A549 (cell line): ENCODE data around the gene HHIP. TPM values are rescaled to one million over a fixed set of nuclear protein-coding genes. Genes with fewer than 3 reads are reported as not detected.

Experiments used
- ATAC-seq, 2 experiments: fragments of 200-7000 bp in 1 of 2; fragments of >200 bp in 1 of 2; cut with Nextera tagmentation in 1 of 2; cut with Tn5 transposase in 1 of 2; 3 replicates each; pipeline versions ENCODE4 v1.8.0 to v1.9.1; 2018 to 2020; ENCODE audit warnings: mild to moderate bottlenecking in 1 of 2, moderate library complexity in 1 of 2
- CTCF ChIA-PET: fragments of 300-600 bp; sonication (Branson Sonifier 250); formaldehyde crosslinking; extraction: SDS; loops from one replicate; lab custom pipeline; 2021; ENCODE audit warnings: antibody characterized with exemption, inconsistent platforms; lab: Yijun Ruan, JAX
- POLR2A ChIA-PET: fragments of 350-600 bp; formaldehyde crosslinking; extraction: SDS; loops from one replicate; lab custom pipeline; 2021; ENCODE audit warnings: antibody characterized with exemption, inconsistent platforms; lab: Yijun Ruan, JAX
- DNase-seq, 2 experiments: peaks; one replicate each; pipeline versions ENCODE4 v3.0.0 to v3.0.0-alpha.2; 2011 to 2016; ENCODE audit warnings: low read depth in 1 of 2, low spot score in 1 of 2
- FAIRE-seq: peaks from 2 replicates; lab custom pipeline; 2011; peaks lifted over from hg19 to GRCh38; lab: Jason Lieb, UNC
- H3K27ac ChIP-seq, 2 experiments: fragments of >200 bp; sonication (Bioruptor Twin); formaldehyde crosslinking; 3 replicates each; pipeline ENCODE4 v1.5.1; 2016 to 2017
- H3K4me1 ChIP-seq: fragments of >200 bp; sonication (Bioruptor Twin); formaldehyde crosslinking; 3 replicates; pipeline ENCODE4 v1.6.1; 2016
- H3K4me2 ChIP-seq: fragments of >200 bp; sonication (Bioruptor Twin); formaldehyde crosslinking; 3 replicates; pipeline ENCODE4 v1.6.1; 2016
- H3K4me3 ChIP-seq: fragments of >200 bp; sonication (Bioruptor Twin); formaldehyde crosslinking; 3 replicates; pipeline ENCODE4 v1.5.1; 2016
- H3K9me3 ChIP-seq: fragments of >200 bp; sonication (Bioruptor Twin); formaldehyde crosslinking; 3 replicates; pipeline ENCODE4 v1.6.1; 2016
- CHD2 ChIP-seq: fragments of 150-350 bp; IDR thresholded peaks from 2 replicates; pipeline ENCODE4 v1.6.1; 2014; ENCODE audit warnings: low read length; ENCODE audit not compliant: partially characterized antibody
- CHD4 ChIP-seq: fragments of 200-600 bp; sonication (generic); IDR thresholded peaks from 2 replicates; pipeline ENCODE4 v1.6.1; 2016; ENCODE audit warnings: antibody characterized with exemption, mild to moderate bottlenecking, borderline replicate concordance
- CTCF ChIP-seq: fragments of >200 bp; sonication (Bioruptor Twin); formaldehyde crosslinking; IDR thresholded peaks from 3 replicates; pipeline ENCODE4 v1.5.1; 2016
- E2F6 ChIP-seq: IDR thresholded peaks from 2 replicates; pipeline ENCODE4 v1.6.1; 2012; ENCODE audit warnings: low read depth, borderline replicate concordance
- EHF ChIP-seq: fragments of 250-450 bp; sonication (Bioruptor Pico); IDR thresholded peaks from 2 replicates; pipeline ENCODE4 v1.5.0; 2020; ENCODE audit warnings: mild to moderate bottlenecking
- EP300 ChIP-seq, 2 experiments: fragments of >200 bp; sonication (Bioruptor Twin); formaldehyde crosslinking; IDR thresholded peaks; 2 replicates in 1 of 2; 3 replicates in 1 of 2; pipeline ENCODE4 v1.6.1; 2016 to 2017
- FOXS1 ChIP-seq: fragments of 250-450 bp; sonication (Bioruptor Pico); IDR thresholded peaks from 2 replicates; pipeline ENCODE4 v1.5.0; 2020; ENCODE audit warnings: mild to moderate bottlenecking, moderate library complexity
- HMGXB4 ChIP-seq: fragments of 250-450 bp; sonication (Bioruptor Pico); IDR thresholded peaks from 2 replicates; pipeline ENCODE4 v1.5.0; 2021; ENCODE audit warnings: mild to moderate bottlenecking, moderate library complexity, borderline replicate concordance
- JUN ChIP-seq, 2 experiments: fragments of >200 bp; sonication (Bioruptor Twin); formaldehyde crosslinking; IDR thresholded peaks; 2 replicates in 1 of 2; 3 replicates in 1 of 2; pipeline ENCODE4 v1.6.1; 2016 to 2017
- MYC ChIP-seq: IDR thresholded peaks from 2 replicates; pipeline ENCODE4 v1.6.1; 2012; ENCODE audit warnings: mild to moderate bottlenecking, inconsistent platforms, low read length, improper control_type of control experiment, borderline replicate concordance
- NFE2L2 ChIP-seq: fragments of 150-350 bp; conservative IDR thresholded peaks from 2 replicates; pipeline ENCODE4 v1.6.1; 2014; ENCODE audit warnings: low read length
- NPAS2 ChIP-seq: fragments of 250-450 bp; sonication (Bioruptor Pico); IDR thresholded peaks from 2 replicates; pipeline ENCODE4 v1.8.0; 2022; ENCODE audit warnings: mild to moderate bottlenecking, moderate library complexity, borderline replicate concordance
- RAD21 ChIP-seq, 2 experiments: fragments of >200 bp in 1 of 2; sonication (Bioruptor Twin) in 1 of 2; formaldehyde crosslinking in 1 of 2; IDR thresholded peaks in 1 of 2; conservative IDR thresholded peaks in 1 of 2; 2 replicates in 1 of 2; 3 replicates in 1 of 2; pipeline ENCODE4 v1.6.1; 2012 to 2018; ENCODE audit warnings: inconsistent platforms in 1 of 2
- REST ChIP-seq: fragments of 200-600 bp; sonication (generic); IDR thresholded peaks from 2 replicates; pipeline ENCODE4 v1.6.1; 2016; ENCODE audit warnings: antibody characterized with exemption, mild to moderate bottlenecking, moderate library complexity
- RFX5 ChIP-seq: fragments of 450-650 bp; IDR thresholded peaks from 2 replicates; pipeline ENCODE4 v1.7.1; 2014; ENCODE audit warnings: antibody characterized with exemption, mild to moderate bottlenecking, moderate library complexity
- SMC3 ChIP-seq: fragments of >200 bp; sonication (Bioruptor Twin); formaldehyde crosslinking; IDR thresholded peaks from 3 replicates; pipeline ENCODE4 v1.6.1; 2018; ENCODE audit warnings: inconsistent platforms
- TFCP2L1 ChIP-seq: fragments of 250-450 bp; sonication (Bioruptor Pico); IDR thresholded peaks from 2 replicates; pipeline ENCODE4 v1.5.0; 2021; ENCODE audit warnings: mild to moderate bottlenecking
- TP53 ChIP-seq: fragments of 250-450 bp; sonication (Bioruptor Pico); IDR thresholded peaks from 2 replicates; pipeline ENCODE4 v1.5.0; 2021; ENCODE audit warnings: mild to moderate bottlenecking, moderate library complexity
- USF2 ChIP-seq: fragments of 450-650 bp; IDR thresholded peaks from 2 replicates; pipeline ENCODE4 v1.6.1; 2014; ENCODE audit warnings: antibody characterized with exemption
- ZC3H11A ChIP-seq: fragments of 450-650 bp; IDR thresholded peaks from 2 replicates; pipeline ENCODE4 v1.6.1; 2014; ENCODE audit warnings: antibody characterized with exemption, mild to moderate bottlenecking
- ZSCAN20 ChIP-seq: fragments of 250-450 bp; sonication (Bioruptor Pico); IDR thresholded peaks from 2 replicates; pipeline ENCODE4 v1.8.0; 2022; ENCODE audit warnings: mild to moderate bottlenecking, moderate library complexity
- WGBS: methylation state at CpG from one replicate; pipeline ENCODE4 v1.1.6; 2017; ENCODE audit errors: missing lambda C conversion rate; 5-methylcytosine and 5-hydroxymethylcytosine counted together
- polyA plus RNA-seq, 4 experiments: library from polyadenylated mRNA; depleted of rRNA in 3 of 4; stranded (reverse); fragments of >200 nt; fragmentation: RNase III in 1 of 4; extraction: RNeasy Plus Mini Kit Qiagen cat#74134 plus additional on column Dnase treatment in 1 of 4; gene quantifications; 2 replicates in 3 of 4; 3 replicates in 1 of 4; pipeline ENCODE4 v1.2.3, GENCODE V29; 2011 to 2017

The HHIP gene
- polyA plus RNA-seq, 2 of the 4 experiments (the other 2 are of a cell fraction): 0.93 to 1.0 TPM

- ChIA-PET POLR2A (no interaction called here), CTCF (interaction anchor here (1.0 to 1.5 kb wide), 2 partner anchors 10 to 51 kb away, joined by 3 to 4 read pairs; no protein-coding TSS in a partner anchor)
- DNase-seq (no peak), ATAC-seq (no peak), FAIRE-seq (no peak)
- Histone ChIP-seq H3K4me2 (no peak overlapping the region), H3K4me1 (peaks cover 14% of the 10 kb centered on the region), H3K27ac (no peak overlapping the region), H3K4me3 (no peak overlapping the region), H3K9me3 (no peaks in the 10 kb centered on the region)
- TF ChIP-seq USF2 (no peak), JUN (IDR thresholded peaks at IDR 0.05) (no peak), NPAS2 (no peak), ZSCAN20 (CRISPR knock-in tag) (no peak), ZC3H11A (no peak), CHD2 (no peak), CTCF (no peak), HMGXB4 (CRISPR knock-in tag) (no peak), REST (no peak), CHD4 (no peak)
- 79% methylated on average over 7 of the region's 7 CpGs for WGBS
These were observed 18.0 kb downstream of the HHIP start for GRCh38 chr4:144663834-144664475.

GRCh38 chr4:144666539-144667175 lies 20.7 kb downstream of the HHIP start:
- H3K27ac ChIP-seq: peak overlapping the region; percentile 25 to 46
- ATAC-seq (no peak; a peak in 1 of 6 replicates), DNase-seq (no peak), FAIRE-seq (no peak)
- H3K4me3 ChIP-seq: no peak overlapping the region
- no peak overlapping the region; the same call in 2 of the 3 replicates for H3K4me2 ChIP-seq
- H3K9me3 ChIP-seq: no peaks in the 10 kb centered on the region
- CTCF ChIA-PET: no interaction called here
- POLR2A ChIA-PET: no interaction called here
- H3K4me1 ChIP-seq: peaks cover 14% of the 10 kb centered on the region
- WGBS: 90% methylated on average over 2 of the region's 2 CpGs
- TF ChIP-seq EP300 (IDR thresholded peaks at IDR 0.05) (no peak), USF2 (no peak), JUN (IDR thresholded peaks at IDR 0.05) (no peak), CHD2 (no peak), EHF (CRISPR knock-in tag) (no peak), RAD21 (conservative IDR thresholded peaks at IDR 0.05 in 1 of 2, IDR thresholded peaks at IDR 0.05 in 1 of 2) (no peak), SMC3 (no peak), FOXS1 (CRISPR knock-in tag) (no peak), MYC (no peak), TFCP2L1 (no peak), HMGXB4 (CRISPR knock-in tag) (no peak), RFX5 (no peak), TP53 (CRISPR knock-in tag) (no peak), NFE2L2 (no peak), E2F6 (no peak)
